Bladder microvascular endothelial cell (primary cell): ENCODE measurements around the gene SEC14L2. TPM values are rescaled to one million over a fixed set of nuclear protein-coding genes. Genes with fewer than 3 reads are reported as not detected.

Experiments
- total RNA-seq: library from RNA; depleted of rRNA; stranded (reverse); fragments of >200 nt; gene quantifications from 2 replicates; pipeline ENCODE4 v1.2.3, GENCODE V29; 2014

Gene SEC14L2
- 6.2 and 9.6 TPM in 2 replicates for total RNA-seq

GRCh38 chr22:30396871-30397655 is at the start of gene SEC14L2:
SEC14L2 (plus strand) TSS chr22:30397018; CDS start chr22:30397117, 99 bp downstream.

GRCh38 chr22:30356449-30357235 is 40.2 kb upstream of the SEC14L2 start, which contains the start of the genes CCDC157 and SF3A1:
CCDC157 (plus strand) TSS chr22:30357007; CDS start chr22:30366001, 8,994 bp downstream.
SF3A1 (minus strand) TSS chr22:30356894; CDS start chr22:30356792, 102 bp downstream.

GRCh38 chr22:30386960-30387827 is 9.6 kb upstream of the SEC14L2 start, which contains the start of gene RNF215:
RNF215 (minus strand) TSS chr22:30387411; CDS start chr22:30387313, 98 bp downstream.

GRCh38 chr22:30425616-30426387 is 29.0 kb downstream of the SEC14L2 start, which contains the start of gene MTFP1:
MTFP1 (plus strand) TSS chr22:30425768; CDS start chr22:30425880, 112 bp downstream.

GRCh38 chr22:30471616-30472318 is 74.9 kb downstream of the SEC14L2 start, which contains the start of gene SEC14L3:
SEC14L3 (minus strand) TSS chr22:30472017; CDS start chr22:30471958, 59 bp downstream.

Other genes starting within 250 kb of the SEC14L2 start
- gene LIF, start 150.3 kb upstream of the SEC14L2 start, total RNA-seq = 0.49 and 2.0 TPM in 2 replicates
- not detected in 2 replicates for gene OSM, start 130.2 kb upstream of the SEC14L2 start, total RNA-seq
- 8.8 and 8.9 TPM in 2 replicates for gene CASTOR1, start 107.5 kb upstream of the SEC14L2 start, total RNA-seq
- gene TBC1D10A, start 70.1 kb upstream of the SEC14L2 start, total RNA-seq = 6.2 and 10.8 TPM in 2 replicates
- gene SF3A1, start 40.1 kb upstream of the SEC14L2 start, total RNA-seq = 16.8 and 33.2 TPM in 2 replicates
- gene CCDC157, start 40.0 kb upstream of the SEC14L2 start, total RNA-seq = 0.81 and 1.1 TPM in 2 replicates
- 13.8 and 22.3 TPM in 2 replicates for gene RNF215, start 9.6 kb upstream of the SEC14L2 start, total RNA-seq
- 24.1 and 35.5 TPM in 2 replicates for gene MTFP1, start 28.8 kb downstream of the SEC14L2 start, total RNA-seq
- not detected in 2 replicates for gene SEC14L3, start 75.0 kb downstream of the SEC14L2 start, total RNA-seq
- gene SEC14L4, start 108.7 kb downstream of the SEC14L2 start, total RNA-seq = 0.06 TPM in 1 of 2 replicates, not detected in the other
- 0.13 TPM in 1 of 2 replicates, not detected in the other for gene SEC14L6, start 149.7 kb downstream of the SEC14L2 start, total RNA-seq
- not detected in 2 replicates for gene GAL3ST1, start 177.6 kb downstream of the SEC14L2 start, total RNA-seq
- 58.1 and 94.7 TPM in 2 replicates for gene PES1, start 194.9 kb downstream of the SEC14L2 start, total RNA-seq
- 25.6 and 65.6 TPM in 2 replicates for gene TCN2, start 210.2 kb downstream of the SEC14L2 start, total RNA-seq
- gene SLC35E4, start 238.8 kb downstream of the SEC14L2 start, total RNA-seq = 13.1 and 21.0 TPM in 2 replicates